H1 (cell line): ENCODE data around the gene AHNAK2. TPM values are rescaled to one million over a fixed set of nuclear protein-coding genes. Genes with fewer than 3 reads are reported as not detected.

Experiments
- CHD7 ChIP-seq: fragments of 300-600 bp; sonication (generic); IDR thresholded peaks from 2 replicates; pipeline ENCODE4 v1.7.1; 2012; ENCODE audit warnings: low read length, moderate library complexity, mild to moderate bottlenecking, inconsistent platforms; ENCODE audit not compliant: insufficient replicate concordance
- FOSL1 ChIP-seq: IDR thresholded peaks from 2 replicates; pipeline ENCODE4 v1.6.1; 2011; ENCODE audit warnings: mild to moderate bottlenecking, low read depth, low read length, moderate library complexity; ENCODE audit not compliant: insufficient read depth
- KDM5A ChIP-seq: fragments of 200-600 bp; IDR thresholded peaks from 2 replicates; pipeline ENCODE4 v1.7.1; 2012; ENCODE audit warnings: mild to moderate bottlenecking, low read length, inconsistent platforms, mixed read lengths
- POLR2A ChIP-seq, 2 experiments: IDR thresholded peaks; 1 replicate in 1 of 2; 2 replicates in 1 of 2; pipeline ENCODE4 v1.6.1; 2011; ENCODE audit warnings: low read depth in 2 of 2, low read length in 2 of 2, mild to moderate bottlenecking in 2 of 2; ENCODE audit errors: control extremely low read depth in 1 of 2
- RFX5 ChIP-seq: IDR thresholded peaks from 2 replicates; pipeline ENCODE4 v1.6.1; 2011; ENCODE audit warnings: low read depth, low read length, improper control_type of control experiment, borderline replicate concordance
- SAP30 ChIP-seq: fragments of 300-600 bp; sonication (generic); IDR thresholded peaks from 2 replicates; pipeline ENCODE4 v1.7.1; 2012; ENCODE audit warnings: low read length, moderate library complexity, mild to moderate bottlenecking, inconsistent platforms; ENCODE audit not compliant: insufficient read depth, insufficient replicate concordance
- SRF ChIP-seq: IDR thresholded peaks from 2 replicates; pipeline ENCODE4 v1.6.1; 2011; ENCODE audit warnings: mild to moderate bottlenecking, low read depth, low read length, moderate library complexity
- polyA plus RNA-seq, 7 experiments: library from polyadenylated mRNA; depleted of rRNA in 3 of 7; stranded (reverse) in 5 of 7; unstranded in 2 of 7; fragments of >200 nt in 5 of 7; fragments of 200-250 nt in 2 of 7; gene quantifications; 1 replicate in 5 of 7; 2 replicates in 1 of 7; 4 replicates in 1 of 7; pipeline versions ENCODE4 v1.2.1 to v1.2.3, GENCODE V29; 2011 to 2013; ENCODE audit warnings: missing spikeins in 2 of 7, mixed read lengths in 2 of 7
- total RNA-seq: library from RNA; stranded (reverse); fragmentation: NEBNext Ultra II Directional; extraction: Animal tissue kit (Norgen Biotek cat#: 25700); gene quantifications from 2 replicates; pipeline ENCODE4 v1.2.1, GENCODE V29; 2021

AHNAK2 gene
- total and polyA plus RNA-seq, 2 of the 8 experiments (the other 6 are each of a cell fraction or from before 2014, with no cell fraction given) = 0.95 to 2.0 TPM

- no peak for TF ChIP-seq SRF
- TF ChIP-seq FOSL1 = no peak
- no peak for TF ChIP-seq KDM5A
- no peak for TF ChIP-seq POLR2A (IDR thresholded peaks at IDR 0.05; ENCODE audit: control extremely low read depth in 1 of 2, low read depth in 2 of 2, low read length in 2 of 2)
- no peak for TF ChIP-seq CHD7
- TF ChIP-seq SAP30 = no peak
- no peak for TF ChIP-seq RFX5
These were observed 32.7 kb upstream of the AHNAK2 start (continued) for GRCh38 chr14:105010891-105011291.
